Spleen (tissue), 11 donors: ENCODE measurements around the gene GUCA2B. TPM values are rescaled to one million over a fixed set of nuclear protein-coding genes. Genes with fewer than 3 reads are reported as not detected.

ENCODE experiments used
- DNase-seq: peaks from one replicate; pipeline ENCODE4 v3.0.0-alpha.2; 2020
- H3K27ac ChIP-seq, 8 donors: fragments of 200-600 bp; sonication (generic) in 7 of 8; 1 replicate in 4 of 8; 2 replicates in 4 of 8; pipeline versions ENCODE4 v1.5.0 to v1.8.0; 2016 to 2021; ENCODE audit warnings: inconsistent platforms in 4 of 8, mild to moderate bottlenecking in 4 of 8, moderate library complexity in 1 of 8
- H3K27me3 ChIP-seq, 7 donors: fragments of 200-600 bp; sonication (generic) in 6 of 7; replicated peaks in 1 of 7; 1 replicate in 4 of 7; 2 replicates in 3 of 7; pipeline versions ENCODE4 v1.5.0 to v1.8.0; 2016 to 2021; ENCODE audit warnings: inconsistent platforms in 3 of 7, mild to moderate bottlenecking in 1 of 7
- H3K36me3 ChIP-seq, 6 donors: fragments of 200-600 bp; sonication (generic) in 5 of 6; 1 replicate in 4 of 6; 2 replicates in 2 of 6; pipeline versions ENCODE4 v1.5.0 to v1.8.0; 2016 to 2021; ENCODE audit warnings: inconsistent platforms in 2 of 6
- H3K4me1 ChIP-seq, 6 donors: fragments of 200-600 bp; sonication (generic) in 5 of 6; 1 replicate in 3 of 6; 2 replicates in 3 of 6; pipeline versions ENCODE4 v1.5.0 to v1.8.0; 2016 to 2021; ENCODE audit warnings: inconsistent platforms in 3 of 6
- H3K4me3 ChIP-seq, 8 donors: fragments of 200-600 bp; sonication (generic) in 7 of 8; 1 replicate in 4 of 8; 2 replicates in 4 of 8; pipeline versions ENCODE4 v1.5.0 to v1.8.0; 2016 to 2021; ENCODE audit warnings: inconsistent platforms in 4 of 8, mild to moderate bottlenecking in 4 of 8, moderate library complexity in 2 of 8
- H3K9me3 ChIP-seq, 8 donors: fragments of 200-600 bp; sonication (generic) in 7 of 8; 1 replicate in 4 of 8; 2 replicates in 4 of 8; pipeline versions ENCODE4 v1.5.0 to v1.8.0; 2016 to 2021; ENCODE audit warnings: inconsistent platforms in 4 of 8
- POLR2A ChIP-seq, 3 donors: fragments of 450-650 bp; IDR thresholded peaks; one replicate each; pipeline ENCODE4 v1.5.1; 2017; ENCODE audit warnings: antibody characterized with exemption in 3 of 3, mild to moderate bottlenecking in 1 of 3
- POLR2AphosphoS5 ChIP-seq, 3 donors: sonication (generic); formaldehyde crosslinking; IDR thresholded peaks; one replicate each; pipeline ENCODE4 v1.5.1; 2017; ENCODE audit warnings: antibody characterized with exemption in 3 of 3
- WGBS, 5 donors: extraction: QIAGEN DNeasy Blood & Tissue Kit in 3 of 5; methylation state at CpG; one replicate each; pipeline versions ENCODE4 v1.1.5 to v1.1.7; 2013 to 2018; 5-methylcytosine and 5-hydroxymethylcytosine counted together
- intact Hi-C: fragments of 100-400 bp; cut with DNase I; formaldehyde crosslinking; loops from one replicate; pipeline ENCODE4 v1.15.0; 2023; ENCODE audit warnings: low total_unique reads
- polyA plus RNA-seq, 3 donors: library from polyadenylated mRNA; stranded (reverse); fragments of 200-250 nt; gene quantifications; one replicate each; pipeline ENCODE4 v1.2.1, GENCODE V29; 2013
- total RNA-seq, 7 donors: library from RNA; depleted of rRNA in 3 of 7; stranded (reverse); fragments of >200 nt in 3 of 7; fragmentation: NEBNext Ultra II Directional in 4 of 7; extraction: Animal tissue kit (Norgen Biotek cat#: 25700) in 4 of 7; gene quantifications; one replicate each; pipeline versions ENCODE4 v1.1.0 to v1.2.1, GENCODE V29; 2016 to 2021
- TF ChIP-seq, protein P1 (sequence below), 11 experiments: fragments of 200-600 bp in 7 of 11; fragments of 450-650 bp in 4 of 11; sonication (generic) in 4 of 11; IDR thresholded peaks in 8 of 11; conservative IDR thresholded peaks in 3 of 11; 1 replicate in 7 of 11; 2 replicates in 4 of 11; pipeline versions ENCODE4 v1.4.0 to v1.8.0; 2016 to 2021; ENCODE audit warnings: antibody characterized with exemption in 11 of 11, inconsistent platforms in 4 of 11, mild to moderate bottlenecking in 1 of 11
- donor health status: healthy with polysubstance abuse.
- donor health status: DM: no; HTN: no; CAD: no; lungs with moderate emphysema.
- donor health status: DM: no; HTN: no; CAD: no.
- donor health status: Bipolar disorder and iron deficiency.
- donor health status: healthy.
- donor health status: DM: no; HTN: no; CAD: no.
- donor health status: DM: yes; HTN: yes; CAD: no.

Gene GUCA2B
- total and polyA plus RNA-seq, 10 donors = not detected

DNA sequence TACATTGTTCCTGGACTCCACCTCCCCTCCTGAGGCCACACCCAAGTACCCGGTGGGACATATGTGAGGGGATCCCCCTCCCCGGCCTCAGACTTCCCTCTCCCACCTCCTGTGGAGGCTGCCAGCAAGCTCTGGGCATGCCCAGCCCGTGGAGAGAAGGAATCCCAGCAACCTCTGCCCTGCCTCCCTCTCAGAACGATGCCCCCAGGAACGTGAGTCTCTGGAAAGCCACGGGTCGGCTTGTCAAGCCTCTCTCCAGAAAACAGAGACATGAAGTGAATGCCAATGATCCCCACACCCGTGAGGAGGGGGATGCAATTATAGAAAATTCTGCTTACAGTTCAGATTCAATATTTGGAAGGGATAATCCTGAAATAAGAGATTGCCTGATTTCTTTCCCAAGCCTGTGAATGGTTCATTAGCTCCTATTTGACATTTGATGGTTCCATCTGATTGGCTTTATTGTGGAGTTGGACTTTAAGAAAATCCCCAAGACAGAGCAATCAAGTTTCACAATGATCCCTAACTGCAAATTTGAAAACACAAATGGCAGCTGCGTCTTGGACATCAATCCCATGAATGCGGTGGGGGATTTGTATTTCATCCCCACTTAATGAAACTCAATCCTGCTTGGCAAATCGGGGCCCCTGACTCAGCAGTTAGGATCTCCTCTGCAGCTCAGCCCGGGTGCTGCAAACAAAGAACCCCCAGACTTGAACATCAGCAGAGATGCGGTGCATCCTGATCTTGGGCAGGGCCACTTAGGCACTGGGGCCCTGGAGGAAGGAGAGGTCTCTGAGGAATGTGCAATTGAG is 9.1 kb upstream of the GUCA2B start:
- Histone ChIP-seq H3K36me3 (no peaks in the 10 kb centered on the region), H3K4me1 (peaks cover 0 to 24% (median 8%) of the 10 kb centered on the region in 6 donors), H3K9me3 (no peaks in the 10 kb centered on the region), H3K27me3 (peaks cover 0 to 56% (median 4%) of the 10 kb centered on the region in 7 donors), H3K27ac (no peak overlapping the region), H3K4me3 (no peak overlapping the region)
- TF ChIP-seq, protein P1, sequence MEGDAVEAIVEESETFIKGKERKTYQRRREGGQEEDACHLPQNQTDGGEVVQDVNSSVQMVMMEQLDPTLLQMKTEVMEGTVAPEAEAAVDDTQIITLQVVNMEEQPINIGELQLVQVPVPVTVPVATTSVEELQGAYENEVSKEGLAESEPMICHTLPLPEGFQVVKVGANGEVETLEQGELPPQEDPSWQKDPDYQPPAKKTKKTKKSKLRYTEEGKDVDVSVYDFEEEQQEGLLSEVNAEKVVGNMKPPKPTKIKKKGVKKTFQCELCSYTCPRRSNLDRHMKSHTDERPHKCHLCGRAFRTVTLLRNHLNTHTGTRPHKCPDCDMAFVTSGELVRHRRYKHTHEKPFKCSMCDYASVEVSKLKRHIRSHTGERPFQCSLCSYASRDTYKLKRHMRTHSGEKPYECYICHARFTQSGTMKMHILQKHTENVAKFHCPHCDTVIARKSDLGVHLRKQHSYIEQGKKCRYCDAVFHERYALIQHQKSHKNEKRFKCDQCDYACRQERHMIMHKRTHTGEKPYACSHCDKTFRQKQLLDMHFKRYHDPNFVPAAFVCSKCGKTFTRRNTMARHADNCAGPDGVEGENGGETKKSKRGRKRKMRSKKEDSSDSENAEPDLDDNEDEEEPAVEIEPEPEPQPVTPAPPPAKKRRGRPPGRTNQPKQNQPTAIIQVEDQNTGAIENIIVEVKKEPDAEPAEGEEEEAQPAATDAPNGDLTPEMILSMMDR (IDR thresholded peaks at IDR 0.05 in 8 of 11, conservative IDR thresholded peaks at IDR 0.05 in 3 of 11) = no peak
- no peak for TF ChIP-seq POLR2A (IDR thresholded peaks at IDR 0.05)
- TF ChIP-seq POLR2AphosphoS5 (IDR thresholded peaks at IDR 0.05) = no peak
- WGBS, 5 donors = 64 to 77% (median 66%) methylated on average over 12 to 13 of the region's 13 CpGs
- intact Hi-C loops = loop anchor here (10.0 kb wide), 1 partner anchor 569 kb away; no protein-coding TSS in a partner anchor
- no peak for DNase-seq

DNA sequence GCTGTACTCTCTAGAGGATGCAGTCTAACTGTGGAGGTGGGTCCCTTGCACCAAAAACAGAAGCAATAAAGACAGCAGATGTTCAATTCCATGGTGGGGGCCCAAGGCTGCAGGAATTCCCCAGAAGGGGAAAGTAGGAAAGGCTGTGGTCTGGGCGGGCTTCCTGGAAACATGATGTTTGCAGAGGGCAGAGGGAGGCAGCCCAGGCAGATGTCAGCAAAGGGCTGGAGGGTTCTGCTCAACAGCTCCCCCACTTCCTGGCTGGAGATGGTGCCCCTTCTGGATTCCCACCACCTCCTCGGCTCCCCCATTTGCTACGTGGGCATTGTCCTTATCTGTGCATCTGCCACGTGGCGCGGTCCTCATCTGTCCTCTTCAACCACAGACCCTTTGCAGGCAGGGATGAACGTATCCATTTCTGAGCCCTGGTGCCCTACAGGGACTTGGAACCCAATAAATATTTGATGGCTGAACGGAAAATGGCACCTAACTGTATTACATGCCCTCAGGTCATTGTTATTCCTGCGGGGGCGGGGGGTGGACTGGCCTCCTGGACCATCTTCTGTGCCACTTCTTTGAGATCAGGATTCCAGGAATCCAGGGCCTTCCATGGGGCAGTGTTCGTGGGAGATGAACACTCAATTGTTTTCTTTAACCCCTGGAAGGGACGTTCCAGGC is 8.4 kb upstream of the GUCA2B start:
- H3K9me3 ChIP-seq = no peaks in the 10 kb centered on the region
- 73 to 80% (median 77%) methylated on average over 12 of the region's 12 CpGs for WGBS, 5 donors
- no peak for TF ChIP-seq POLR2AphosphoS5 (IDR thresholded peaks at IDR 0.05)
- TF ChIP-seq, protein P1 (IDR thresholded peaks at IDR 0.05 in 8 of 11, conservative IDR thresholded peaks at IDR 0.05 in 3 of 11) = no peak
- TF ChIP-seq POLR2A (IDR thresholded peaks at IDR 0.05) = no peak
- intact Hi-C loops = loop anchor here (10.0 kb wide), 1 partner anchor 570 kb away; no protein-coding TSS in a partner anchor
- H3K27ac ChIP-seq = no peak overlapping the region
- H3K27me3 ChIP-seq = peaks cover 0 to 56% (median 4%) of the 10 kb centered on the region in 7 donors
- H3K36me3 ChIP-seq = no peaks in the 10 kb centered on the region
- H3K4me3 ChIP-seq = no peak overlapping the region
- DNase-seq = no peak
- peaks cover 0 to 24% (median 8%) of the 10 kb centered on the region in 6 donors for H3K4me1 ChIP-seq

DNA sequence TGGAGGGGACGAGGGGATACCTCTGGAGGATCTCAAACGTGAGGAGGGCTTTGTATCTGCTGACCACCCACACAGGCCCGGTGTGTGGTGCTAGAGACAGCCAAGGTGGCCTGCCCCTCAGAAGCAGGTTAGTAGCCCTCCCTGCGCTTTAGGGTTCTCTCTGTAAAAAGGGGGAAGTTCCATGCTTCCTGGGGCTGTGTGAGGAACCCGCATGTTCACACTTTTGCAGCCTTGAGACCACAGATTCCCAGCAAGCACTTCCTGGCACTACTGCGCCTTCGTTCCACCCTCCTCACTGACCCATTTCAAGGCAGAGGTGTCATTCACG is 7.9 kb upstream of the GUCA2B start:
- peaks cover 0 to 56% (median 4%) of the 10 kb centered on the region in 7 donors for H3K27me3 ChIP-seq
- H3K4me1 ChIP-seq = peaks cover 0 to 24% (median 8%) of the 10 kb centered on the region in 6 donors
- TF ChIP-seq POLR2A (IDR thresholded peaks at IDR 0.05) (no peak), POLR2AphosphoS5 (IDR thresholded peaks at IDR 0.05) (no peak)
- TF ChIP-seq, protein P1 (IDR thresholded peaks at IDR 0.05 in 8 of 11, conservative IDR thresholded peaks at IDR 0.05 in 3 of 11) = no peak
- no peak for DNase-seq
- intact Hi-C loops = loop anchor here (10.0 kb wide), 1 partner anchor 571 kb away; no protein-coding TSS in a partner anchor
- H3K9me3 ChIP-seq = no peaks in the 10 kb centered on the region
- H3K27ac ChIP-seq = no peak overlapping the region
- 27 to 37% (median 35%) methylated on average over 6 to 8 of the region's 8 CpGs for WGBS, 5 donors
- H3K36me3 ChIP-seq = no peaks in the 10 kb centered on the region
- H3K4me3 ChIP-seq = no peak overlapping the region
